Astrocyte (in vitro differentiated cells and primary cell): ENCODE data around the gene UBR4. TPM values are rescaled to one million over a fixed set of nuclear protein-coding genes. Genes with fewer than 3 reads are reported as not detected.

ENCODE experiments used
- DNase-seq: peaks from one replicate; pipeline ENCODE4 v3.0.0-alpha.2; 2010; ENCODE audit warnings: low read depth
- FAIRE-seq: peaks from 2 replicates; lab custom pipeline; 2011; peaks lifted over from hg19 to GRCh38; lab: Jason Lieb, UNC
- H2AFZ ChIP-seq: 2 replicates; pipeline ENCODE4 v1.6.0; 2012; ENCODE audit warnings: low read depth, low read length, inconsistent platforms
- H3K27ac ChIP-seq: 2 replicates; pipeline ENCODE4 v1.5.1; 2011; ENCODE audit warnings: low read depth, low read length, inconsistent platforms
- H3K27me3 ChIP-seq: 2 replicates; pipeline ENCODE4 v1.6.0; 2011; ENCODE audit warnings: low read length, inconsistent platforms; ENCODE audit not compliant: insufficient read depth
- H3K36me3 ChIP-seq: 2 replicates; pipeline ENCODE4 v1.5.1; 2011; ENCODE audit warnings: low read length, inconsistent platforms; ENCODE audit not compliant: insufficient read depth
- H3K4me1 ChIP-seq: 2 replicates; pipeline ENCODE4 v1.5.1; 2011; ENCODE audit warnings: low read length, inconsistent platforms; ENCODE audit not compliant: insufficient read depth
- H3K4me2 ChIP-seq: 2 replicates; pipeline ENCODE4 v1.6.0; 2012; ENCODE audit warnings: low read length, inconsistent platforms
- H3K4me3 ChIP-seq: 2 replicates; pipeline ENCODE4 v1.5.1; 2011; ENCODE audit warnings: low read depth, mild to moderate bottlenecking, low read length, inconsistent platforms; ENCODE audit not compliant: insufficient read depth
- H3K79me2 ChIP-seq: 2 replicates; pipeline ENCODE4 v1.6.0; 2012; ENCODE audit warnings: mild to moderate bottlenecking, low read length, inconsistent platforms; ENCODE audit not compliant: insufficient read depth
- H3K9ac ChIP-seq: 2 replicates; pipeline ENCODE4 v1.6.0; 2012; ENCODE audit warnings: mild to moderate bottlenecking, low read length, inconsistent platforms
- H3K9me3 ChIP-seq: 2 replicates; pipeline ENCODE4 v1.5.1; 2012; ENCODE audit warnings: low read depth, mild to moderate bottlenecking, low read length, inconsistent platforms; ENCODE audit not compliant: insufficient read depth
- H4K20me1 ChIP-seq: 2 replicates; pipeline ENCODE4 v1.6.0; 2012; ENCODE audit warnings: low read length, inconsistent platforms; ENCODE audit not compliant: insufficient read depth
- H3K27ac Mint-ChIP-seq: one replicate; pipeline ENCODE4 v1.8.0; 2021; ENCODE audit warnings: mild to moderate bottlenecking, mixed read lengths; ENCODE audit not compliant: unreplicated experiment
- H3K27me3 Mint-ChIP-seq: one replicate; pipeline ENCODE4 v1.8.0; 2021; ENCODE audit warnings: low read depth, mixed read lengths; ENCODE audit not compliant: unreplicated experiment
- H3K36me3 Mint-ChIP-seq: one replicate; pipeline ENCODE4 v1.8.0; 2021; ENCODE audit warnings: low read depth, mixed read lengths; ENCODE audit not compliant: unreplicated experiment
- H3K4me1 Mint-ChIP-seq: one replicate; pipeline ENCODE4 v1.8.0; 2021; ENCODE audit warnings: low read depth, mixed read lengths; ENCODE audit not compliant: unreplicated experiment
- H3K4me3 Mint-ChIP-seq: one replicate; pipeline ENCODE4 v1.8.0; 2021; ENCODE audit warnings: mild to moderate bottlenecking, moderate library complexity, mixed read lengths; ENCODE audit not compliant: unreplicated experiment
- H3K9me3 Mint-ChIP-seq: one replicate; pipeline ENCODE4 v1.8.0; 2021; ENCODE audit warnings: mild to moderate bottlenecking, mixed read lengths; ENCODE audit not compliant: unreplicated experiment
- CTCF ChIP-seq: IDR thresholded peaks from 2 replicates; pipeline ENCODE4 v1.5.1; 2011; ENCODE audit warnings: low read depth, mild to moderate bottlenecking, inconsistent platforms, low read length, moderate library complexity; ENCODE audit not compliant: insufficient read depth
- EZH2 ChIP-seq: IDR thresholded peaks from 2 replicates; pipeline ENCODE4 v1.6.1; 2012; ENCODE audit warnings: mild to moderate bottlenecking, low read length, inconsistent platforms; ENCODE audit not compliant: insufficient read depth
- total RNA-seq: library from RNA; stranded (reverse); gene quantifications from 2 replicates; pipeline ENCODE4 v1.2.1, GENCODE V29; 2021

UBR4 gene
- total RNA-seq, 1 donor from 2014 or later, result 153 TPM

DNA sequence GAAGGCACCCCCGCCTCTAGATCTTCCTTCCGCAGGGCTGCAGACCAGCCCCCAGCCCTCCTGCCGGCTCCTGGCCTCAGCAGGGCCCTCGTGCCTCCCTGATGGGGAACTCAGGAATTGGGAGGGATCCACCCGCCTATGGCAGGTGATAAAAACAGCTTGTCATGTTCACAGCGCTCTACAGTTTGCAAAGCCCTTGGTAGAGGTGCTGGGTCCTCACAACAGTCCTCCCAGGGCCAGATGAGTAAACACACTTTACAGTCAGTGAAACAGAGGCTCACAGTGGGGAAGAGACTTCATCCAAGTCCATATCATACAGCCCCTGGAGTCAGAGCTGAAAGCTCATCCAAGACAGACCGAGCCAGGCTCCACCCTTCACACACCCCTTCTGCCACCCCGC lies 156.6 kb downstream of the UBR4 start:
- H2AFZ ChIP-seq, result no peak overlapping the region
- H3K9me3 Mint-ChIP-seq, result no peaks in the 10 kb centered on the region
- no peak overlapping the region for H3K4me3 Mint-ChIP-seq
- H3K4me1 Mint-ChIP-seq, result peaks cover 6% of the 10 kb centered on the region
- H3K4me2 ChIP-seq, result no peak overlapping the region
- H3K27me3 ChIP-seq, result peaks cover 6% of the 10 kb centered on the region
- peaks cover 6% of the 10 kb centered on the region for H3K4me1 ChIP-seq
- no peak overlapping the region for H3K4me3 ChIP-seq
- peaks cover 32% of the 10 kb centered on the region for H3K27me3 Mint-ChIP-seq
- FAIRE-seq, result no peak
- H3K36me3 ChIP-seq, result no peaks in the 10 kb centered on the region
- no peak overlapping the region for H3K27ac ChIP-seq
- H3K36me3 Mint-ChIP-seq, result no peaks in the 10 kb centered on the region
- H3K27ac Mint-ChIP-seq, result no peak overlapping the region
- no peak for TF ChIP-seq EZH2
- no peak for TF ChIP-seq CTCF
- H3K9ac ChIP-seq, result no peak overlapping the region
- H4K20me1 ChIP-seq, result no peaks in the 10 kb centered on the region
- no peak for DNase-seq
- no peaks in the 10 kb centered on the region for H3K79me2 ChIP-seq
- H3K9me3 ChIP-seq, result no peaks in the 10 kb centered on the region

- Mint-ChIP-seq H3K4me3 (no peak overlapping the region), H3K36me3 (no peaks in the 10 kb centered on the region), H3K4me1 (peaks cover 12% of the 10 kb centered on the region), H3K27me3 (peaks cover 27% of the 10 kb centered on the region), H3K27ac (no peak overlapping the region), H3K9me3 (no peaks in the 10 kb centered on the region)
- FAIRE-seq (no peak), DNase-seq (no peak)
- H3K79me2 ChIP-seq, result no peaks in the 10 kb centered on the region
- no peak overlapping the region for H3K4me3 ChIP-seq
- H2AFZ ChIP-seq, result no peak overlapping the region
- H3K36me3 ChIP-seq, result no peaks in the 10 kb centered on the region
- no peaks in the 10 kb centered on the region for H3K9me3 ChIP-seq
- no peak overlapping the region for H3K4me2 ChIP-seq
- H3K27ac ChIP-seq, result no peak overlapping the region
- H3K4me1 ChIP-seq, result peaks cover 18% of the 10 kb centered on the region
- no peaks in the 10 kb centered on the region for H4K20me1 ChIP-seq
- H3K27me3 ChIP-seq, result no peaks in the 10 kb centered on the region
- H3K9ac ChIP-seq, result no peak overlapping the region
- TF ChIP-seq EZH2, result no peak
- TF ChIP-seq CTCF, result no peak
Observed at GRCh38 chr1:19049798-19050197, 160.3 kb downstream of the UBR4 start.

GRCh38 chr1:19049128-19049768 lies 160.8 kb downstream of the UBR4 start:
- Histone ChIP-seq H4K20me1 (no peaks in the 10 kb centered on the region), H2AFZ (no peak overlapping the region), H3K9ac (no peak overlapping the region), H3K27me3 (no peaks in the 10 kb centered on the region), H3K4me3 (no peak overlapping the region), H3K4me2 (no peak overlapping the region), H3K4me1 (peaks cover 21% of the 10 kb centered on the region), H3K79me2 (no peaks in the 10 kb centered on the region), H3K27ac (no peak overlapping the region), H3K36me3 (no peaks in the 10 kb centered on the region), H3K9me3 (no peaks in the 10 kb centered on the region)
- H3K36me3 Mint-ChIP-seq, result no peaks in the 10 kb centered on the region
- no peak for TF ChIP-seq CTCF
- TF ChIP-seq EZH2, result no peak
- no peak for FAIRE-seq
- no peak overlapping the region for H3K27ac Mint-ChIP-seq
- peaks cover 27% of the 10 kb centered on the region for H3K27me3 Mint-ChIP-seq
- peaks cover 12% of the 10 kb centered on the region for H3K4me1 Mint-ChIP-seq
- no peak for DNase-seq
- H3K4me3 Mint-ChIP-seq, result no peak overlapping the region
- no peaks in the 10 kb centered on the region for H3K9me3 Mint-ChIP-seq
